NCI-H2196 (cell line): ENCODE measurements around the gene ADCY3.
A peak's percentile ranks its signal among the peaks of the same experiment; 100 is the strongest.

Source experiments
- DNase-seq: peaks from one replicate; lab custom pipeline; 2025; ENCODE audit not compliant: unreplicated experiment; lab: John Stamatoyannopoulos, UW

Gene ADCY3

GRCh38 chr2:24906466-24906865, 13.6 kb downstream of the ADCY3 start:
- DNase-seq = no peak

- DNase-seq = no peak
Measured at GRCh38 chr2:24903161-24904103, 16.6 kb downstream of the ADCY3 start.

GRCh38 chr2:24899361-24899910, 20.6 kb downstream of the ADCY3 start:
- no peak for DNase-seq

DNA sequence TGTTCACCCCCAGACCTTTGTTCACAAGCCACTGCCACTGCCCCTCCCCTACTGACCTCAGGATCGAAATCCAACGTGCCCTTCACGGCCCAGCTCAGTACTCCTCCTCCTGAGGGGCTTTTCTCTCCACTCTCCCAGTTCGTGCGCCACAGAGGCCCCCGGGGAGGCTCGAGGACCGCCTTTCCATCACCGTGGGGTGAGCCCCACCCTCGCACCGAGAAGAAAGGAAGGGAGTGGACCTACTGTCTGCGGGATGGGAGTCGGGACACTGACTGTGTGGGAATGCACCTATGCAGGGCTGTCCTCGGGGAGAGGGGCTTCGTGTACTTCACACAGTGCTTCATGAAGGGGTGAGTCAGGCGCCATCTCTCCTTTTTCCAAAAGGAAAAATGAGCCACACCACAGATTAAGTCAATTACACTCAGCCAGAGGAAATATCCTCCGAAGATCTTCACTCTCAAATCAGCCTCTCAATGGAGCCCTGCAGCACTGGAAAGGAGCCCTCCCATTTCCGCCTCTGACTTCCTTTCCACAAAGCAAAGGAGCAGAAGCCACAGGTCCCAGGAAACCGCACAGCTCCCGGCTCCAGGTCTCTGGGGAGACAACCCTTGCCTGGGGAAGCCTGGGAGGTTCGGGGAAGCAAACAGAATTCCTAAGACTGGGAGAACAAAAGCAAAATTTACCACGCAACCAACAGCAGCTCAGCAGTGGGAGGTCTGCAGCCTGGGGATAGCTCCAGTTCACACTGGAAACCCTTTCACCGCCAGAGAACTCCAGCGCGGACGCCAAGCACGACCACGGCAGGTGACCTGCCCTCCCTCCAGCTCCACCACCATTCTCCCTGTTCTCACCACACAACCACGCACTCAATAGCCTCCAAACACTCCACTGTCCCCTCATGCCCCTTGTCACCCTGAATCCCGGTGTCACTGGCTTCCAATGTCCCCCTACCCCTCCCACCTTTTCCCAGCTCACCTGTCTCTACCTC, 21.6 kb downstream of the ADCY3 start:
- no peak for DNase-seq

DNA sequence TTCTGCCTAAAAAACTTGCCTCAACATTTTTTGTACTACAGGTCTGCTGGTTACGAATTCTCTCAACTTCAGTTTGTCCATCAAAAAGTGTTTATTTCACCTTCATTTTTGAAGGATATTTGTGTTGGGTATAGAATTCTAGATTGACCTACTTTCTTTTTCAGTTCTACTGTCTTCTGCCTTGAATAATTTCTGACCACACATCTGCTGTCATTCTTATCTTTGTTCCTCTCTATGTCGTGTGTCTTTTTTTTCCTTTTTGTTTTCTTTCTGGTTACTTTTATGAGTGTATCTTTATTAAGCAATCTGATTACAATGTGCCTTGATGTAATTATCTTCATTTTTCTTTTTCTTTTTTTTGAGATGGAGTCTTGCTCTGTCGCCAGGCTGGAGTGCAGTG, 25.3 kb downstream of the ADCY3 start:
- DNase-seq = no peak

DNA sequence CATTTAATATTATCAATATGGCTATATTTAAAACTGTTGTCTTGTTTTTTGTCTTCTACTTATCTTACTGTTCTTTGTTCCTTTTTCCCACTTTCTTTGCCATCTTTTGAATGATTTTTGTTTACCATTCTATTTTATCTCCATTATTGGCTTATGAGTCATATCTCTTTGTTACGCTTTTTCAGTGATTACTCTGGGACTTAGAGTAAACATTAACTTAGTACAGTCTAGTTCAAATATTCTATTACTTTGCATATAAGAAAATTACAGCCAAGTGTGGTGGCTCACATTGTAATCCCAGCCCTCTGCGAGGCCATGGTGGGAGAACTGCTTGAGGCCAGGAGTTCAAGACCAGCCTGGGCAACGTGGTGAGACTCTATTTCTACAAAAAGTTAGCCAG, 26.1 kb downstream of the ADCY3 start:
- no peak for DNase-seq

- DNase-seq = no peak
Measured at GRCh38 chr2:24892928-24893327, 27.1 kb downstream of the ADCY3 start.

DNA sequence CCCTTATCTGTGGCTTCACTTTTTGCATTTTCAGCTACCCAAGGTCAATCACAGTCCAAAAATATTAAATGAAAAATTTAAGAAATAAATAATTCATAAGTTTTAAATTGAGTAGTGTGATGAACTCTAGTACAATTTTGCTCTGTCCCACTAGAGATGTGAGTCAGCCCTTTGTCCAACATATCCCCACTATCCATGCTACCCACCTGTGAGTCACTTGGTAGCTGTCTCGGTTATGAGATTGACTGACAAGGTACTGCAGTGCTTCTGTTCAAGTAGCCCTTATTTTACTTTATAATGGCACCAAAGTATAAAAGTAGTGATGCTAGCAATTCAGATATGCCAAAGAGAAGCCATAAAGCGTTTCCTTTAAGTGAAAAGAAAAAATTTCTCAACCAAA, 28.8 kb downstream of the ADCY3 start:
- DNase-seq = no peak

DNA sequence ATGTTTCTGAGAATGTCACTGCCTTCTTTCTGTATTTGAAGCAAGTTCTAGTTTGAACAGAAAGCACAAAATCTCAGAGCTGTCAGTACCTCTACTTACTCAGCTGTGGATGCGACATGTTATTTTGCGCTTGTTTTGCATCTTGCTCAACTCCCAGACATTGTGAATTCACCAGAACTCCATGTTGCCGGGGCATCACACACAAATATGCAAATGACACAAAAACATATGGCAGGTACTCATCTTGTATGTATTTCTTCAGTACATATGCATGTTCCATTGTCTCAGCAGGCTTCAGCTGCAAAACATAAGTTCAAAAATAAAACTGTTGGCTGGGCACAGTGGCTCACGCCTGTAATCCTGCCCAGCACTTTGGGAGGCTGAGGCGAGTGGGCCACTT, 30.8 kb downstream of the ADCY3 start:
- no peak for DNase-seq

DNA sequence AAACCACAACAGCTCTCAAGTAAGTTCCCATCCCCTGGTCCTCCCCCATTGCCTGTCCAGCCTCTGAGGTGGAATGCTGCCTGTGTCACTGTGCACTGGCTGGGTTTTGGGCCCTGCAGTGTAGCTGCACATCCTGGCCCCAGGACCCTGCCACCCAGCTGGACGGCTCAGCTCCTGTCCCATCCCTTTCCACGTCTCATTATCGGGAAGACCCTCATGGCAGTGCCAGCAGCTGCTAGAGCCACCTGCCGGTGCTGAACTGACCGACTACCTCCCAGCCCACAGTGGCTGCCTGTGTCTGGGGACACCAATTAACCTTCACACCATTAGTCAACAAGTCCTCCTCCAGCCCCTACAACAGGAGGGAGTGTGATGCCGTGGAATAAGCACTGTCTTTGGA, 31.9 kb downstream of the ADCY3 start:
- DNase-seq = no peak

- no peak for DNase-seq
Measured at GRCh38 chr2:24887307-24887874, 32.6 kb downstream of the ADCY3 start.

- no peak for DNase-seq
Measured at GRCh38 chr2:24886691-24887304, 33.2 kb downstream of the ADCY3 start.

- DNase-seq = no peak
Measured at GRCh38 chr2:24886126-24886501, 33.9 kb downstream of the ADCY3 start.

DNA sequence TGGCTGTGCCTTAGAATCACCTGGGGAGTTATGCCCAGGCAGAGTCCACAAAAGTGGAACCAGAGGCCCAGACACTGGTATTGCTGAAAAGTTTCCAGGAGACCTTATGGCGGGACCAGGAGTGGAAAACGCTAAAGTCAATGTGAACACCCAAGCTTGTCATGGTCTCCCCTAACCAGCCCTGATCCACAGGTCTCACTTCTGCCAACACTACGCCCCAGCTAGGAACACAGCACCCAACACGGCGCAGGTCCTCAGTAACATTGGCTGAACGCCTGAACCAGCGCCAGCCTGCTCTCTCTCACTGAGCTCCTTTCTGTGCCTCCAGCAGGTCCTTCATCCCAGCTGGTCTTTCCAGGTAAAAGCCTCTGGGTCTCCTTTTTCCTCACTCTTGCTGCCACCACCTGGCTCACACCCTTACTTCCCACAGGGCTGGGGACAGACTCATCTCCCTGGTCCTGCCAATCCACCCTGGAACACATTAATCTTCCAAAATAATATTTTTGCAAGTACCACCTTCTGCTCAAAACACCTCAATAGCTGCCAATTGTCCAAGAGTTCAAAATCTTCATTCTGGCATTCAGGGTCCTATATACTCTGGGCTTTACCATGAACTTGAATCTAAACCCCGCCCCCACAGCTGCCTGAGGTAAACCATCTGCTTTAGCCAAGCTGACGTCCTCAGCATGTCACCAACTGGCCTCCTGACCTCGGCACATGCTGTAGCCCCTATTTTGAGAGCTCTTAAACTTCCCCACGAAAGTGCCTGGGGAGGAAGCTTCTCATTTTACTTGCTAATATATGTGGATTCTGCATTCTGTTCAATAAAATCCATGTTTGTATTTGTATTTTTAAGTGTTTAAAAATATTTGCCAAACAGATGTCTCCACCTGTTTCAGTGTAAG, 34.6 kb downstream of the ADCY3 start:
- peak; percentile 15 for DNase-seq

DNA sequence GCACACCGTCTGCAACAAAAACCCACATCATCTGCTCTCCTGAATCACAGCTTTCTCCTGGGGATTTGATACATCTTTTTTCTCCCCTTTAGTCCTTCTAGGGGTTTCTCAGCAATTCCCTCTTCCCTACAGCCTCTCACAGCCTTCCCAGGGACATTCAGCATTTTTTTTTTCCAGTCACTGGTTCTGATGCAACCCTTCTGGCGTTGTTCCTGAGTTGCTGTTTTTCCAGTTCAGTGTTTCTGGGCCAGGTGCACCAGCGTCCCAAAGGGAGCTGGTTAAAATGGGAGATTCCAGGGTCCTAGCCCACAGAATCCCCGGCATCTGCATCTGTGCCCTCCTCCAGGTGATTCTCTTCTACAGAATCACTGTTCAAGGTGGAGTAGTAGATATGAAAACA, 36.1 kb downstream of the ADCY3 start:
- DNase-seq = no peak

GRCh38 chr2:24881623-24882022, 38.4 kb downstream of the ADCY3 start:
- DNase-seq = no peak

DNA sequence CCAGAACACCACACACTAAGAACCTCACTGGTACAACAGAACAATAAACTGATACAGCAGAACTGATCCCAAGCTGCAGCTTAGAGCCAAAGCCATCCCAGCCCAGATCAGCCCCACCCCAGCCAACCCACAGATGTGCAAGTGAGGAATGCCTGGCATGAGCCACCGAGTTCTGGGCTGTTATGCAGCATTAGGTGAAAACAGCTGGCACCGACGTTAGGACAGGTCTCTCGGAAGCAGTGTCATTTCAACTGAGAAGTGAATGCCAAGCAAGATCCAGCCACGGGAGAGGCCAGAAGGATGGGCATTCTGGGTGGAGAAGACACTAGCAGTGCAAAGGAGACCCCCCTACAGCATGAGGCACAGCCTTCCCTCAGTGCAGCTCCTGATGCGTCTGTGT, 38.9 kb downstream of the ADCY3 start:
- DNase-seq = no peak

DNA sequence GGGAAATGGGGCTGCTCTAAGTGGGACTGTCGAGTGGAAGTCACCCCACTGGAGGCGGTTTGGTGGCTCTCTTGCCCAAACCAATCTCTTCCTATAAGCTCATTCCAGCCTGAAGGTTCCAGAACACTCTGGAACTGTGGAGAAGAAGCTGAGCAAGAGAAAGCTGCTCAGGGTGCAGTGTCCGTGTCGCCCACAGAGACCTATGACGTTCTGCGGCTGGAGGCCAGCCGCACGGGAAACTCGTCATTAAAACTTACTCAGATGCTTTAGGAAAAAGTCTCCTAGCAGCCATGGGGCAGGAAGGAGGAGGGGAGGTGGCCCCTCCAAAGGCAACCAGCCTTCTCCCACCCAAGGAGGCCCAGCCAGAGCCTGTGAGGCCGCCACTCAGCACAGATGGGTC, 41.7 kb downstream of the ADCY3 start:
- no peak for DNase-seq

GRCh38 chr2:24877646-24878045, 42.4 kb downstream of the ADCY3 start:
- no peak for DNase-seq

DNA sequence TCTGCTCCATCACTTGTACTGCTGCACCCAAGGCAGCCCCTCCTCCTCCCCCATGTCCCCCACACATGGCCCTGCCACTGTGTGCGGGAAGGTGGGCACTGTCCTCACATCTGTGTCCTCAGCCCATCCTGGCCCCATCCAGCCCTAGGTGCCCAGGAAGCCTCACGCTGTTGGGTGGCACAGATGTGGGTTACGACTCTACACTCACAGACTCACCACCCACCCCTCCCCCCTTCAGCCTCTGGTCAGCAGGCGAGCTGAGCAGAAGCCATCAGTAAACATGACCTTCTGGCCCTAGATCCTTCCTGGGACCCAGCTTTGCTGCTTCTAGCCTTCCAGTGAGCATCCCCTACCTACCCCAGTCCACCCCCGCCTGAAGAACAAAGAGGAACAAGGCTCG, 43.0 kb downstream of the ADCY3 start:
- no peak for DNase-seq
